Measurements from ENCODE around the gene DAB2IP.

- TF ChIP-seq CTCF (tag by site-specific recombination; IDR thresholded peaks at IDR 0.05) (no peak), ZBTB17 (tag by site-specific recombination; IDR thresholded peaks at IDR 0.05) (no peak), ZBTB20 (tag by site-specific recombination; IDR thresholded peaks at IDR 0.05) (no peak), KLF1 (tag by site-specific recombination; IDR thresholded peaks at IDR 0.05) (no peak), ZNF548 (tag by site-specific recombination; IDR thresholded peaks at IDR 0.05) (no peak), ZBTB26 (tag by site-specific recombination; optimal IDR thresholded peaks at IDR 0.05) (no peak), ZNF530 (tag by site-specific recombination; IDR thresholded peaks at IDR 0.05; ENCODE audit: low read depth) (no peak), ZNF23 (tag by site-specific recombination; IDR thresholded peaks at IDR 0.05; ENCODE audit: borderline replicate concordance) (no peak), ZFP37 (tag by site-specific recombination; IDR thresholded peaks at IDR 0.05) (no peak)
- TF ChIP-seq, protein P1, sequence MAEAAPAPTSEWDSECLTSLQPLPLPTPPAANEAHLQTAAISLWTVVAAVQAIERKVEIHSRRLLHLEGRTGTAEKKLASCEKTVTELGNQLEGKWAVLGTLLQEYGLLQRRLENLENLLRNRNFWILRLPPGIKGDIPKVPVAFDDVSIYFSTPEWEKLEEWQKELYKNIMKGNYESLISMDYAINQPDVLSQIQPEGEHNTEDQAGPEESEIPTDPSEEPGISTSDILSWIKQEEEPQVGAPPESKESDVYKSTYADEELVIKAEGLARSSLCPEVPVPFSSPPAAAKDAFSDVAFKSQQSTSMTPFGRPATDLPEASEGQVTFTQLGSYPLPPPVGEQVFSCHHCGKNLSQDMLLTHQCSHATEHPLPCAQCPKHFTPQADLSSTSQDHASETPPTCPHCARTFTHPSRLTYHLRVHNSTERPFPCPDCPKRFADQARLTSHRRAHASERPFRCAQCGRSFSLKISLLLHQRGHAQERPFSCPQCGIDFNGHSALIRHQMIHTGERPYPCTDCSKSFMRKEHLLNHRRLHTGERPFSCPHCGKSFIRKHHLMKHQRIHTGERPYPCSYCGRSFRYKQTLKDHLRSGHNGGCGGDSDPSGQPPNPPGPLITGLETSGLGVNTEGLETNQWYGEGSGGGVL (tag by site-specific recombination; IDR thresholded peaks at IDR 0.05) = no peak
- TF ChIP-seq, protein P2, sequence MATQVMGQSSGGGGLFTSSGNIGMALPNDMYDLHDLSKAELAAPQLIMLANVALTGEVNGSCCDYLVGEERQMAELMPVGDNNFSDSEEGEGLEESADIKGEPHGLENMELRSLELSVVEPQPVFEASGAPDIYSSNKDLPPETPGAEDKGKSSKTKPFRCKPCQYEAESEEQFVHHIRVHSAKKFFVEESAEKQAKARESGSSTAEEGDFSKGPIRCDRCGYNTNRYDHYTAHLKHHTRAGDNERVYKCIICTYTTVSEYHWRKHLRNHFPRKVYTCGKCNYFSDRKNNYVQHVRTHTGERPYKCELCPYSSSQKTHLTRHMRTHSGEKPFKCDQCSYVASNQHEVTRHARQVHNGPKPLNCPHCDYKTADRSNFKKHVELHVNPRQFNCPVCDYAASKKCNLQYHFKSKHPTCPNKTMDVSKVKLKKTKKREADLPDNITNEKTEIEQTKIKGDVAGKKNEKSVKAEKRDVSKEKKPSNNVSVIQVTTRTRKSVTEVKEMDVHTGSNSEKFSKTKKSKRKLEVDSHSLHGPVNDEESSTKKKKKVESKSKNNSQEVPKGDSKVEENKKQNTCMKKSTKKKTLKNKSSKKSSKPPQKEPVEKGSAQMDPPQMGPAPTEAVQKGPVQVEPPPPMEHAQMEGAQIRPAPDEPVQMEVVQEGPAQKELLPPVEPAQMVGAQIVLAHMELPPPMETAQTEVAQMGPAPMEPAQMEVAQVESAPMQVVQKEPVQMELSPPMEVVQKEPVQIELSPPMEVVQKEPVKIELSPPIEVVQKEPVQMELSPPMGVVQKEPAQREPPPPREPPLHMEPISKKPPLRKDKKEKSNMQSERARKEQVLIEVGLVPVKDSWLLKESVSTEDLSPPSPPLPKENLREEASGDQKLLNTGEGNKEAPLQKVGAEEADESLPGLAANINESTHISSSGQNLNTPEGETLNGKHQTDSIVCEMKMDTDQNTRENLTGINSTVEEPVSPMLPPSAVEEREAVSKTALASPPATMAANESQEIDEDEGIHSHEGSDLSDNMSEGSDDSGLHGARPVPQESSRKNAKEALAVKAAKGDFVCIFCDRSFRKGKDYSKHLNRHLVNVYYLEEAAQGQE (tag by site-specific recombination; IDR thresholded peaks at IDR 0.05) = no peak
These were observed 40.8 kb upstream of the DAB2IP start for GRCh38 chr9:121610638-121610953.
